B cell (primary cell): ENCODE results near the gene ARHGAP26. TPM values are rescaled to one million over a fixed set of nuclear protein-coding genes. Genes with fewer than 3 reads are reported as not detected.

ENCODE experiments used
- ATAC-seq: fragments of 200-7000 bp; cut with Tn5 transposase; one replicate; pipeline ENCODE4 v1.10.0; 2021; ENCODE audit warnings: low read depth, mild to moderate bottlenecking, moderate number of reproducible peaks, moderate library complexity
- CTCF ChIA-PET: fragments of 350-600 bp; sonication (Branson Sonifier 250); formaldehyde crosslinking; loops from one replicate; lab custom pipeline; 2021; ENCODE audit warnings: antibody characterized with exemption, inconsistent platforms; lab: Charles Lee
- POLR2A ChIA-PET: fragments of 350-600 bp; sonication (Branson Sonifier 250); formaldehyde crosslinking; loops from one replicate; lab custom pipeline; 2021; ENCODE audit warnings: antibody characterized with exemption; lab: Charles Lee
- DNase-seq: peaks from one replicate; pipeline ENCODE4 v3.0.0; 2013
- H2AFZ ChIP-seq: 2 replicates; pipeline ENCODE4 v1.6.1; 2012; ENCODE audit warnings: mild to moderate bottlenecking, low read depth, low read length; ENCODE audit not compliant: insufficient read depth, poor library complexity, severe bottlenecking
- H3K27ac ChIP-seq, 2 donors: 1 replicate in 1 of 2; 2 replicates in 1 of 2; pipeline ENCODE4 v1.5.1; 2012 to 2013; ENCODE audit warnings: low read length in 2 of 2, mild to moderate bottlenecking in 2 of 2, moderate library complexity in 1 of 2
- H3K27me3 ChIP-seq, 4 experiments: fragments of 200-600 bp in 1 of 4; sonication (generic) in 1 of 4; replicated peaks in 1 of 4; 1 replicate in 2 of 4; 2 replicates in 2 of 4; pipeline versions ENCODE4 v1.6.1 to v1.7.0; 2013 to 2016; ENCODE audit warnings: low read length in 3 of 4, mild to moderate bottlenecking in 2 of 4, mixed read lengths in 1 of 4, moderate library complexity in 1 of 4; ENCODE audit not compliant: insufficient read depth in 4 of 4, control insufficient read depth in 3 of 4; ENCODE audit errors: control extremely low read depth in 1 of 4
- H3K36me3 ChIP-seq, 2 experiments: replicated peaks in 1 of 2; 1 replicate in 1 of 2; 2 replicates in 1 of 2; pipeline versions ENCODE4 v1.6.1 to v1.7.1; 2013; ENCODE audit warnings: low read length in 1 of 2; ENCODE audit not compliant: insufficient read depth in 2 of 2, control insufficient read depth in 1 of 2; ENCODE audit errors: control extremely low read depth in 1 of 2, extremely low read depth in 1 of 2
- H3K4me1 ChIP-seq, 2 donors: fragments of 200-600 bp in 1 of 2; sonication (generic) in 1 of 2; 1 replicate in 1 of 2; 2 replicates in 1 of 2; pipeline versions ENCODE4 v1.5.1 to v1.6.1; 2013 to 2017; ENCODE audit warnings: low read length in 2 of 2; ENCODE audit not compliant: control insufficient read depth in 2 of 2, insufficient read depth in 2 of 2
- H3K4me2 ChIP-seq: replicated peaks from 2 replicates; pipeline ENCODE3; 2012; ENCODE audit warnings: mild to moderate bottlenecking, low read depth, low read length; ENCODE audit not compliant: poor library complexity, severe bottlenecking
- H3K4me3 ChIP-seq, 5 experiments: fragments of 200-600 bp in 1 of 5; sonication (generic) in 1 of 5; 1 replicate in 3 of 5; 2 replicates in 2 of 5; pipeline versions ENCODE4 v1.5.1 to v1.7.0; 2011 to 2016; ENCODE audit warnings: low read length in 4 of 5, mild to moderate bottlenecking in 4 of 5, low read depth in 2 of 5, control low read depth in 1 of 5, moderate library complexity in 1 of 5; ENCODE audit not compliant: insufficient read depth in 1 of 5; ENCODE audit errors: control extremely low read depth in 1 of 5, extremely low read depth in 1 of 5
- H3K79me2 ChIP-seq: fragments of 200-600 bp; sonication (generic); one replicate; pipeline ENCODE4 v1.6.0; 2016; ENCODE audit warnings: low read length; ENCODE audit not compliant: control insufficient read depth, insufficient read depth
- H3K9ac ChIP-seq: fragments of 200-600 bp; sonication (generic); 2 replicates; pipeline ENCODE4 v1.6.1; 2017; ENCODE audit warnings: mild to moderate bottlenecking, low read length, moderate library complexity
- H3K9me3 ChIP-seq, 3 donors: one replicate each; pipeline versions ENCODE4 v1.6.1 to v1.7.1; 2013; ENCODE audit warnings: low read length in 2 of 3; ENCODE audit not compliant: control insufficient read depth in 2 of 3, insufficient read depth in 1 of 3; ENCODE audit errors: control extremely low read depth in 1 of 3
- H4K20me1 ChIP-seq: 2 replicates; pipeline ENCODE4 v1.6.0; 2012; ENCODE audit warnings: mild to moderate bottlenecking, low read length; ENCODE audit not compliant: insufficient read depth, control insufficient read depth, poor library complexity, severe bottlenecking
- H3K27ac Mint-ChIP-seq: one replicate; pipeline ENCODE4 v1.8.0; 2021; ENCODE audit warnings: mixed read lengths
- H3K27me3 Mint-ChIP-seq: one replicate; pipeline ENCODE4 v1.8.0; 2021; ENCODE audit warnings: mixed read lengths
- H3K4me1 Mint-ChIP-seq: one replicate; pipeline ENCODE4 v1.8.0; 2021; ENCODE audit warnings: mixed read lengths
- H3K4me3 Mint-ChIP-seq: one replicate; pipeline ENCODE4 v1.8.0; 2021; ENCODE audit warnings: mixed read lengths
- H3K9me3 Mint-ChIP-seq: one replicate; pipeline ENCODE4 v1.8.0; 2022; ENCODE audit warnings: mixed read lengths; ENCODE audit not compliant: insufficient read depth
- CTCF ChIP-seq: fragments of 200-600 bp; IDR thresholded peaks from one replicate; pipeline ENCODE4 v1.8.0; 2022; ENCODE audit warnings: antibody characterized with exemption, mild to moderate bottlenecking
- EZH2 ChIP-seq: IDR thresholded peaks from 2 replicates; pipeline ENCODE4 v1.6.1; 2012; ENCODE audit warnings: borderline replicate concordance, low read depth, mild to moderate bottlenecking, moderate library complexity, low read length; ENCODE audit not compliant: insufficient read depth, poor library complexity, severe bottlenecking
- WGBS: methylation state at CpG from one replicate; pipeline ENCODE4 v1.1.5; 2013; ENCODE audit warnings: missing lambda C conversion rate; ENCODE audit not compliant: insufficient coverage; 5-methylcytosine and 5-hydroxymethylcytosine counted together
- intact Hi-C: fragments of 100-400 bp; cut with micrococcal nuclease; formaldehyde crosslinking; loops from one replicate; pipeline ENCODE4 v1.10.0; 2022
- polyA plus RNA-seq: library from polyadenylated mRNA; depleted of rRNA; stranded (reverse); fragments of >200 nt; gene quantifications from 2 replicates; pipeline ENCODE4 v1.2.3, GENCODE V29; 2012
- total RNA-seq, 2 donors: library from RNA; stranded (reverse); fragments of 120-200 nt in 1 of 2; gene quantifications; 1 replicate in 1 of 2; 2 replicates in 1 of 2; pipeline versions ENCODE4 v1.2.3 to v1.2.4, GENCODE V29; 2013 to 2022

The ARHGAP26 gene
- total and polyA plus RNA-seq, 2 donors (not counting 1 experiment from before 2014, with no cell fraction given): 1.8 to 22.5 TPM

GRCh38 chr5:143274952-143275351, 504.8 kb downstream of the ARHGAP26 start:
- Histone ChIP-seq H3K27ac (no peak overlapping the region), H3K36me3 (peaks cover 10 to 14% of the 10 kb centered on the region in 2 experiments), H3K4me3 (no peak overlapping the region), H2AFZ (no peak overlapping the region), H3K9ac (no peak overlapping the region), H4K20me1 (no peaks in the 10 kb centered on the region), H3K79me2 (no peaks in the 10 kb centered on the region), H3K27me3 (no peaks in the 10 kb centered on the region), H3K4me2 (no peak overlapping the region), H3K4me1 (no peaks in the 10 kb centered on the region), H3K9me3 (peaks cover 0 to 3% (median 0%) of the 10 kb centered on the region in 3 donors)
- H3K27me3 Mint-ChIP-seq: no peaks in the 10 kb centered on the region
- TF ChIP-seq EZH2: no peak
- no peak for TF ChIP-seq CTCF
- DNase-seq (no peak), ATAC-seq (no peak)
- ChIA-PET CTCF (no interaction called here), POLR2A (no interaction called here)
- H3K27ac Mint-ChIP-seq: no peak overlapping the region
- H3K9me3 Mint-ChIP-seq: no peaks in the 10 kb centered on the region
- H3K4me1 Mint-ChIP-seq: no peaks in the 10 kb centered on the region
- intact Hi-C loops: no loop called here
- no peak overlapping the region for H3K4me3 Mint-ChIP-seq
- WGBS: no CpG with 5 or more reads among the region's 1 CpG

- Mint-ChIP-seq H3K4me3 (no peak overlapping the region), H3K27me3 (no peaks in the 10 kb centered on the region), H3K27ac (no peak overlapping the region), H3K9me3 (no peaks in the 10 kb centered on the region), H3K4me1 (no peaks in the 10 kb centered on the region)
- H3K27ac ChIP-seq: no peak overlapping the region
- TF ChIP-seq EZH2 (no peak), CTCF (no peak)
- no peak overlapping the region for H3K4me2 ChIP-seq
- no peaks in the 10 kb centered on the region for H3K27me3 ChIP-seq
- CTCF ChIA-PET: no interaction called here
- no peaks in the 10 kb centered on the region for H3K79me2 ChIP-seq
- H2AFZ ChIP-seq: no peak overlapping the region
- no peaks in the 10 kb centered on the region for H3K9me3 ChIP-seq
- WGBS: no CpG with 5 or more reads among the region's 6 CpGs
- intact Hi-C loops: no loop called here
- no peak overlapping the region for H3K4me3 ChIP-seq
- peaks cover 10 to 14% of the 10 kb centered on the region in 2 experiments for H3K36me3 ChIP-seq
- POLR2A ChIA-PET: no interaction called here
- ATAC-seq: no peak
- H3K4me1 ChIP-seq: peaks cover 0 to under 1% of the 10 kb centered on the region in 2 donors
- DNase-seq: no peak
- H3K9ac ChIP-seq: no peak overlapping the region
- peaks cover 3% of the 10 kb centered on the region for H4K20me1 ChIP-seq
Observed at GRCh38 chr5:143275512-143276363, 505.6 kb downstream of the ARHGAP26 start.
